HepG2 (cell line): Measurements from ENCODE around the gene CCDC34. TPM values are rescaled to one million over a fixed set of nuclear protein-coding genes. Genes with fewer than 3 reads are reported as not detected.

Source experiments
- ATAC-seq: fragments of 200-7000 bp; cut with Tn5 transposase; 3 replicates; pipeline ENCODE4 v1.9.1; 2020; ENCODE audit warnings: mild to moderate bottlenecking, moderate library complexity
- BruUV-seq: library from RNA; stranded (reverse); fragments of 400-500 nt; replicated peaks from 2 replicates; lab custom pipeline; 2021; lab: Mats Ljungman, UMichigan
- CTCF ChIA-PET: fragments of 300-600 bp; formaldehyde crosslinking; extraction: SDS; loops from one replicate; lab custom pipeline; 2021; ENCODE audit warnings: low total read pairs, inconsistent platforms, low intra/inter-chr PET ratio; lab: Yijun Ruan, JAX
- POLR2A ChIA-PET: fragments of 350-600 bp; sonication (Branson Sonifier 250); formaldehyde crosslinking; loops from one replicate; lab custom pipeline; 2020; ENCODE audit warnings: antibody characterized with exemption, inconsistent platforms; lab: Yijun Ruan, JAX
- DNase-seq: peaks from one replicate; pipeline ENCODE4 v3.0.0-alpha.2; 2015; ENCODE audit warnings: low spot score
- FAIRE-seq: peaks from 3 replicates; lab custom pipeline; 2011; peaks lifted over from hg19 to GRCh38; lab: Jason Lieb, UNC
- H2AFZ ChIP-seq: one replicate; pipeline ENCODE4 v1.6.1; 2011; ENCODE audit warnings: low read length, inconsistent platforms
- H3K27ac ChIP-seq: fragments of 300-600 bp; 3 replicates; pipeline ENCODE4 v1.8.0; 2011; ENCODE audit warnings: mixed run types, mild to moderate bottlenecking, mixed read lengths, low read length, inconsistent platforms; ENCODE audit not compliant: insufficient read depth; ENCODE audit errors: extremely low read length
- H3K27me3 ChIP-seq, 2 experiments: fragments of 200-600 bp in 1 of 2; 2 replicates in 1 of 2; 3 replicates in 1 of 2; pipeline versions ENCODE4 v1.6.0 to v1.8.0; 2011; ENCODE audit warnings: low read length in 2 of 2, mild to moderate bottlenecking in 2 of 2, moderate library complexity in 2 of 2, inconsistent platforms in 1 of 2; ENCODE audit not compliant: insufficient read depth in 2 of 2, control insufficient read depth in 1 of 2
- H3K36me3 ChIP-seq, 2 experiments: fragments of 200-600 bp in 1 of 2; replicated peaks in 1 of 2; 2 replicates in 1 of 2; 3 replicates in 1 of 2; pipeline versions ENCODE4 v1.5.1 to v1.8.0; 2011; ENCODE audit warnings: low read length in 2 of 2, inconsistent platforms in 1 of 2; ENCODE audit not compliant: insufficient read depth in 2 of 2, control insufficient read depth in 1 of 2
- H3K4me1 ChIP-seq: 2 replicates; pipeline ENCODE4 v1.5.1; 2012; ENCODE audit warnings: low read length, inconsistent platforms; ENCODE audit not compliant: insufficient read depth
- H3K4me2 ChIP-seq: 2 replicates; pipeline ENCODE4 v1.6.0; 2011; ENCODE audit warnings: low read depth, low read length, inconsistent platforms
- H3K4me3 ChIP-seq, 3 experiments: fragments of 200-600 bp in 1 of 3; sonication (generic), shearing (Covaris generic) in 1 of 3; replicated peaks in 1 of 3; 2 replicates each; pipeline ENCODE4 v1.5.1; 2011 to 2016; ENCODE audit warnings: low read length in 3 of 3, inconsistent platforms in 2 of 3, low read depth in 2 of 3, mild to moderate bottlenecking in 2 of 3, control low read depth in 1 of 3, mixed read lengths in 1 of 3; ENCODE audit not compliant: insufficient read depth in 1 of 3
- H3K79me2 ChIP-seq: one replicate; pipeline ENCODE4 v1.6.1; 2011; ENCODE audit warnings: low read length, inconsistent platforms; ENCODE audit not compliant: insufficient read depth
- H3K9ac ChIP-seq: 2 replicates; pipeline ENCODE4 v1.6.0; 2011; ENCODE audit warnings: mild to moderate bottlenecking, low read depth, low read length, inconsistent platforms; ENCODE audit not compliant: insufficient read depth
- H3K9me3 ChIP-seq: 2 replicates; pipeline ENCODE4 v1.5.1; 2012; ENCODE audit warnings: mild to moderate bottlenecking, low read length
- H4K20me1 ChIP-seq: 2 replicates; pipeline ENCODE4 v1.6.0; 2011; ENCODE audit warnings: inconsistent platforms, mild to moderate bottlenecking, low read length, moderate library complexity; ENCODE audit not compliant: insufficient read depth
- E2F1 ChIP-seq: sonication (generic); formaldehyde crosslinking; IDR thresholded peaks from 2 replicates; pipeline ENCODE4 v1.5.0; 2020; ENCODE audit warnings: missing genetic modification reagents
- EED ChIP-seq: sonication (generic); formaldehyde crosslinking; IDR thresholded peaks from 2 replicates; pipeline ENCODE4 v1.5.0; 2020; ENCODE audit warnings: mild to moderate bottlenecking, missing genetic modification reagents
- FOSL2 ChIP-seq: sonication (generic); formaldehyde crosslinking; IDR thresholded peaks from 2 replicates; pipeline ENCODE4 v1.4.0; 2020; ENCODE audit warnings: missing genetic modification reagents
- MAFK ChIP-seq, 2 experiments: IDR thresholded peaks in 1 of 2; conservative IDR thresholded peaks in 1 of 2; 2 replicates each; pipeline ENCODE4 v1.6.1; 2011; ENCODE audit warnings: improper control_type of control experiment in 2 of 2, low read length in 2 of 2
- NCOA1 ChIP-seq: sonication (generic); formaldehyde crosslinking; IDR thresholded peaks from 2 replicates; pipeline ENCODE4 v1.9.0; 2021; ENCODE audit warnings: missing genetic modification reagents
- PCBP2 ChIP-seq: fragments of 200-400 bp; formaldehyde crosslinking; optimal IDR thresholded peaks from 2 replicates; pipeline ENCODE3; 2018; ENCODE audit warnings: low read length, low read depth; ENCODE audit not compliant: poor library complexity, severe bottlenecking
- SALL2 ChIP-seq: sonication (generic); formaldehyde crosslinking; IDR thresholded peaks from 2 replicates; pipeline ENCODE4 v1.8.1; 2023; ENCODE audit warnings: mild to moderate bottlenecking, missing genetic modification reagents, inconsistent platforms
- ZFP90 ChIP-seq: sonication (generic); formaldehyde crosslinking; IDR thresholded peaks from 2 replicates; pipeline ENCODE4 v1.8.0; 2022; ENCODE audit warnings: missing genetic modification reagents, mild to moderate bottlenecking, inconsistent platforms, borderline replicate concordance
- ZNF629 ChIP-seq: sonication (generic); formaldehyde crosslinking; conservative IDR thresholded peaks from 2 replicates; pipeline ENCODE4 v1.5.0; 2020; ENCODE audit warnings: missing genetic modification reagents
- ZNF816 ChIP-seq: sonication (generic); formaldehyde crosslinking; IDR thresholded peaks from 2 replicates; pipeline ENCODE4 v1.8.0; 2022; ENCODE audit warnings: missing genetic modification reagents, mild to moderate bottlenecking, borderline replicate concordance
- WGBS: methylation state at CpG from one replicate; pipeline ENCODE4 v1.1.6; 2017; ENCODE audit warnings: low lambda C conversion rate; 5-methylcytosine and 5-hydroxymethylcytosine counted together
- in situ Hi-C: cut with HindIII; loops from 2 replicates; pipeline ENCODE4 v1.10.0; 2017; ENCODE audit warnings: low pct_unique_long_range_greater_than_20kb; ENCODE audit not compliant: extremely low pct_ligation_motif_present
- intact Hi-C: fragments of 100-400 bp; cut with micrococcal nuclease; formaldehyde crosslinking; loops from one replicate; pipeline ENCODE4 v1.10.0; 2022; ENCODE audit not compliant: unreplicated experiment
- polyA plus RNA-seq, 8 experiments: library from polyadenylated mRNA; depleted of rRNA in 3 of 8; stranded (reverse) in 7 of 8; unstranded in 1 of 8; fragments of >200 nt; fragmentation: Illumina TruSeq in 4 of 8; extraction: Trizol in 4 of 8; gene quantifications; 2 replicates each; pipeline versions ENCODE4 v1.2.1 to v1.2.3, GENCODE V29; 2011 to 2016; ENCODE audit warnings: low read depth in 4 of 8, missing spikeins in 1 of 8, mixed read lengths in 1 of 8; ENCODE audit not compliant: insufficient read depth in 1 of 8
- total RNA-seq, 5 experiments: library from RNA; depleted of rRNA; stranded (reverse); fragments of >200 nt; fragmentation: Illumina TruSeq; extraction: Trizol; gene quantifications; 2 replicates each; pipeline ENCODE4 v1.2.3, GENCODE V29; 2016; ENCODE audit warnings: low read depth in 1 of 5

CCDC34 gene
- total and polyA plus RNA-seq, 2 of the 13 experiments (the other 11 are each of a cell fraction or from before 2014, with no cell fraction given): 7.6 to 34.3 TPM

GRCh38 chr11:27317751-27318150 lies 45.3 kb downstream of the CCDC34 start:
- no peaks in the 10 kb centered on the region for H3K36me3 ChIP-seq
- no peak for TF ChIP-seq PCBP2
- TF ChIP-seq NCOA1: no peak
- no peak for TF ChIP-seq E2F1
- peak; percentile 61; the same call in 1 of the 2 replicates for TF ChIP-seq FOSL2
- ATAC-seq: no peak
- no TSS peak for BruUV-seq
- POLR2A ChIA-PET: no interaction called here
- FAIRE-seq: no peak
- no peaks in the 10 kb centered on the region for H4K20me1 ChIP-seq
- no peak overlapping the region for H3K27ac ChIP-seq
- H3K4me3 ChIP-seq: no peak overlapping the region
- in situ Hi-C loops: no loop called here
- intact Hi-C loops: no loop called here
- H3K4me1 ChIP-seq: peaks cover 45% of the 10 kb centered on the region
- H2AFZ ChIP-seq: no peak overlapping the region
- no peak overlapping the region for H3K4me2 ChIP-seq
- CTCF ChIA-PET: no interaction called here
- H3K79me2 ChIP-seq: no peaks in the 10 kb centered on the region
- no peaks in the 10 kb centered on the region for H3K27me3 ChIP-seq
- no peak overlapping the region for H3K9ac ChIP-seq
- 91% methylated on average over 2 of the region's 2 CpGs for WGBS
- DNase-seq: no peak
- no peaks in the 10 kb centered on the region for H3K9me3 ChIP-seq

- no peaks in the 10 kb centered on the region for H3K9me3 ChIP-seq
- no peak overlapping the region for H3K27ac ChIP-seq
- H3K4me2 ChIP-seq: no peak overlapping the region
- in situ Hi-C loops: no loop called here
- no peaks in the 10 kb centered on the region for H3K36me3 ChIP-seq
- no peaks in the 10 kb centered on the region for H3K27me3 ChIP-seq
- H4K20me1 ChIP-seq: no peaks in the 10 kb centered on the region
- peaks cover 48% of the 10 kb centered on the region for H3K4me1 ChIP-seq
- 92% methylated on average over 1 of the region's 1 CpG for WGBS
- H3K79me2 ChIP-seq: no peaks in the 10 kb centered on the region
- H2AFZ ChIP-seq: no peak overlapping the region
- TF ChIP-seq ZNF629 (CRISPR knock-in tag) (no peak), ZNF816 (no peak), ZFP90 (no peak), SALL2 (CRISPR knock-in tag) (no peak), MAFK (conservative IDR thresholded peaks at IDR 0.05 in 1 of 2, IDR thresholded peaks at IDR 0.05 in 1 of 2; ENCODE audit: low read length in 2 of 2) (no peak), EED (CRISPR knock-in tag) (no peak)
- TF ChIP-seq, all 625 proteins: peak for 0
- ChIA-PET CTCF (no interaction called here), POLR2A (interaction anchor here (0.7 kb wide), 1 partner anchor 19 kb away, joined by 3 read pairs; no protein-coding TSS in a partner anchor)
- no peak overlapping the region for H3K9ac ChIP-seq
- H3K4me3 ChIP-seq: no peak overlapping the region
- FAIRE-seq (no peak), DNase-seq (no peak), ATAC-seq (no peak)
- intact Hi-C loops: no loop called here
- no TSS peak for BruUV-seq
Observed at GRCh38 chr11:27315836-27316235, 47.2 kb downstream of the CCDC34 start.
